PC-9 (cell line): ENCODE measurements around the gene MEX3A. TPM values are rescaled to one million over a fixed set of nuclear protein-coding genes. Genes with fewer than 3 reads are reported as not detected.

Source experiments
- BruUV-seq: library from RNA; stranded (reverse); fragments of 400-500 nt; replicated peaks from 2 replicates; lab custom pipeline; 2021; lab: Mats Ljungman, UMichigan
- CTCF ChIA-PET: fragments of 300-600 bp; sonication (Branson Sonifier 250); formaldehyde crosslinking; loops from one replicate; lab custom pipeline; 2022; ENCODE audit warnings: antibody characterized with exemption; lab: Charles Lee
- POLR2A ChIA-PET: fragments of 300-600 bp; sonication (Branson Sonifier 250); formaldehyde crosslinking; loops from one replicate; lab custom pipeline; 2022; ENCODE audit warnings: antibody characterized with exemption; ENCODE audit not compliant: unreplicated experiment; lab: Charles Lee
- DNase-seq, 2 experiments: peaks; one replicate each; pipeline versions ENCODE4 v3.0.0 to v3.0.0-alpha.2; 2015 to 2022; ENCODE audit warnings: mixed read lengths in 1 of 2
- H2AFZ ChIP-seq: fragments of 200-600 bp; sonication (generic); 2 replicates; pipeline ENCODE4 v1.8.1; 2017; ENCODE audit warnings: antibody characterized with exemption
- H3F3A ChIP-seq: fragments of 200-600 bp; sonication (generic); 2 replicates; pipeline ENCODE4 v1.8.1; 2017; ENCODE audit warnings: antibody characterized with exemption, mild to moderate bottlenecking, low read depth; ENCODE audit not compliant: insufficient read depth
- H3K27ac ChIP-seq: fragments of 200-600 bp; sonication (generic); 2 replicates; pipeline ENCODE4 v1.6.1; 2016; ENCODE audit warnings: mixed run types
- H3K27me3 ChIP-seq: fragments of 200-600 bp; sonication (generic); 2 replicates; pipeline ENCODE4 v1.6.1; 2016; ENCODE audit warnings: low read depth, mixed run types; ENCODE audit not compliant: insufficient read depth
- H3K36me3 ChIP-seq: fragments of 200-600 bp; sonication (generic); 2 replicates; pipeline ENCODE4 v1.6.1; 2016; ENCODE audit warnings: low read depth, mixed run types
- H3K4me1 ChIP-seq: fragments of 200-600 bp; sonication (generic); replicated peaks from 2 replicates; pipeline ENCODE4 v1.6.1; 2016; ENCODE audit warnings: mixed run types; ENCODE audit not compliant: insufficient read depth
- H3K4me2 ChIP-seq: fragments of 200-600 bp; sonication (generic); 2 replicates; pipeline ENCODE4 v1.6.1; 2017; ENCODE audit warnings: mixed run types
- H3K4me3 ChIP-seq: fragments of 200-600 bp; sonication (generic); 2 replicates; pipeline ENCODE4 v1.6.1; 2016; ENCODE audit warnings: mixed run types
- H3K79me2 ChIP-seq: fragments of 200-600 bp; sonication (generic); 2 replicates; pipeline ENCODE4 v1.6.1; 2017; ENCODE audit warnings: low read depth, mixed run types
- H3K9me2 ChIP-seq: fragments of 200-600 bp; sonication (generic); 2 replicates; pipeline ENCODE4 v1.8.1; 2017; ENCODE audit warnings: mild to moderate bottlenecking; ENCODE audit not compliant: insufficient read depth
- H3K9me3 ChIP-seq: fragments of 200-600 bp; sonication (generic); 2 replicates; pipeline ENCODE4 v1.8.1; 2016; ENCODE audit warnings: low read depth; ENCODE audit not compliant: insufficient read depth
- H4K20me1 ChIP-seq: fragments of 200-600 bp; sonication (generic); 2 replicates; pipeline ENCODE4 v1.8.1; 2017; ENCODE audit not compliant: insufficient read depth
- CTCF ChIP-seq: fragments of 200-600 bp; sonication (generic); conservative IDR thresholded peaks from 2 replicates; pipeline ENCODE4 v1.6.1; 2017; ENCODE audit warnings: mixed run types, antibody characterized with exemption, mild to moderate bottlenecking, moderate library complexity
- EZH2 ChIP-seq: fragments of 200-600 bp; sonication (generic); IDR thresholded peaks from 2 replicates; pipeline ENCODE4 v1.8.0; 2017; ENCODE audit warnings: antibody characterized with exemption, low read depth
- intact Hi-C: fragments of 100-400 bp; cut with micrococcal nuclease; formaldehyde crosslinking; loops from one replicate; pipeline ENCODE4 v1.10.0; 2022; ENCODE audit not compliant: unreplicated experiment
- total RNA-seq: library from RNA; stranded (reverse); gene quantifications from 2 replicates; pipeline ENCODE4 v1.2.3, GENCODE V29; 2021

The MEX3A gene
- total RNA-seq, 1 experiment from 2014 or later = 7.2 TPM

GRCh38 chr1:156129687-156130577 lies 47.7 kb upstream of the MEX3A start:
- Histone ChIP-seq H3F3A (peaks cover 72% of the 10 kb centered on the region), H3K36me3 (peaks cover 27% of the 10 kb centered on the region), H3K4me3 (peak overlapping the region; percentile 20; the same call in 1 of the 2 replicates), H4K20me1 (peaks cover 21% of the 10 kb centered on the region), H3K4me1 (peaks cover 56% of the 10 kb centered on the region), H3K9me3 (no peaks in the 10 kb centered on the region), H3K9me2 (no peaks in the 10 kb centered on the region), H3K4me2 (peak overlapping the region; percentile 99), H3K27me3 (no peaks in the 10 kb centered on the region), H3K27ac (peak overlapping the region; percentile 98), H2AFZ (no peak overlapping the region), H3K79me2 (peaks cover 75% of the 10 kb centered on the region)
- TSS peak; percentile 38 for BruUV-seq
- CTCF ChIA-PET = interaction anchor here (0.6 to 3.1 kb wide), 12 partner anchors 10 to 189 kb away, joined by 3 to 31 read pairs (median 4); no protein-coding TSS in a partner anchor
- TF ChIP-seq CTCF (peak; percentile 99), EZH2 (no peak)
- peak; percentile 94 to 98 for DNase-seq
- intact Hi-C loops = loop anchor here (1.0 to 10.0 kb wide), 6 partner anchors 15 to 375 kb away; partner anchors contain the start of genes LMNA and MEF2D
- POLR2A ChIA-PET = interaction anchor here (0.6 to 1.1 kb wide), 10 partner anchors 11 to 373 kb away, joined by 3 to 6 read pairs (median 5); no protein-coding TSS in a partner anchor

GRCh38 chr1:156128654-156129597 lies 46.7 kb upstream of the MEX3A start:
- no peak for DNase-seq
- intact Hi-C loops = loop anchor here (10.0 kb wide), 1 partner anchor 376 kb away; the partner anchor contains the start of gene MEF2D

More at GRCh38 chr1:156128654-156129597, 46.7 kb upstream of the MEX3A start:
- Histone ChIP-seq H3K4me1 (peaks cover 66% of the 10 kb centered on the region), H3K4me2 (peak overlapping the region; percentile 99), H3K9me3 (no peaks in the 10 kb centered on the region), H3K27ac (peak overlapping the region; percentile 98), H4K20me1 (peaks cover 11% of the 10 kb centered on the region; the same call in 1 of the 2 replicates), H3K9me2 (no peaks in the 10 kb centered on the region), H3K27me3 (no peaks in the 10 kb centered on the region), H3F3A (peaks cover 72% of the 10 kb centered on the region), H3K79me2 (peaks cover 81% of the 10 kb centered on the region), H3K36me3 (peaks cover 19% of the 10 kb centered on the region), H3K4me3 (peak overlapping the region; percentile 20; the same call in 1 of the 2 replicates), H2AFZ (no peak overlapping the region)
- CTCF ChIA-PET = interaction anchor here (0.7 to 3.1 kb wide), 5 partner anchors 12 to 33 kb away, joined by 3 to 31 read pairs (median 5); no protein-coding TSS in a partner anchor
- POLR2A ChIA-PET = interaction anchor here (0.6 to 0.8 kb wide), 5 partner anchors 10 to 365 kb away, joined by 3 to 4 read pairs (median 3); partner anchors contain the start of gene SLC25A44
- TF ChIP-seq EZH2 = no peak
- TF ChIP-seq CTCF = no peak
- BruUV-seq = no TSS peak
